Osteoblast (primary cell): ENCODE results near the gene GALR2. TPM values are rescaled to one million over a fixed set of nuclear protein-coding genes. Genes with fewer than 3 reads are reported as not detected.
"Not testable (repeated sequence)": the region's sequence is repeated elsewhere in the genome, so short reads cannot be mapped to it uniquely, and the experiment has no call there.

ENCODE experiments used
- DNase-seq: peaks from one replicate; pipeline ENCODE4 v3.0.0; 2011; ENCODE audit warnings: low spot score, mixed read lengths; ENCODE audit not compliant: insufficient read length; ENCODE audit errors: missing footprints
- H2AFZ ChIP-seq: 2 replicates; pipeline ENCODE4 v1.6.0; 2011; ENCODE audit warnings: mild to moderate bottlenecking, low read length
- H3K27ac ChIP-seq: 2 replicates; pipeline ENCODE4 v1.5.1; 2011; ENCODE audit warnings: mild to moderate bottlenecking, low read depth, low read length, moderate library complexity
- H3K27me3 ChIP-seq: 2 replicates; pipeline ENCODE4 v1.6.0; 2012; ENCODE audit warnings: mild to moderate bottlenecking, control low read depth, inconsistent platforms, low read length, moderate library complexity; ENCODE audit not compliant: insufficient read depth
- H3K36me3 ChIP-seq: 2 replicates; pipeline ENCODE4 v1.5.1; 2011; ENCODE audit warnings: mild to moderate bottlenecking, low read length, control low read depth, moderate library complexity; ENCODE audit not compliant: insufficient read depth
- H3K4me1 ChIP-seq: 2 replicates; pipeline ENCODE4 v1.5.1; 2011; ENCODE audit warnings: mild to moderate bottlenecking, low read length, control low read depth, moderate library complexity; ENCODE audit not compliant: insufficient read depth
- H3K4me2 ChIP-seq: 2 replicates; pipeline ENCODE4 v1.6.0; 2011; ENCODE audit warnings: mild to moderate bottlenecking, low read length; ENCODE audit not compliant: insufficient read depth
- H3K4me3 ChIP-seq: fragments of 200-600 bp; sonication (generic); 3 replicates; pipeline ENCODE4 v1.5.1; 2012; ENCODE audit warnings: mild to moderate bottlenecking, low read length, inconsistent platforms; ENCODE audit not compliant: insufficient read depth
- H3K79me2 ChIP-seq: 2 replicates; pipeline ENCODE4 v1.6.0; 2012; ENCODE audit warnings: mild to moderate bottlenecking, low read length, control low read depth, inconsistent platforms; ENCODE audit not compliant: insufficient read depth
- H3K9me3 ChIP-seq: 2 replicates; pipeline ENCODE4 v1.5.1; 2011; ENCODE audit warnings: low read depth, low read length, control low read depth
- H4K20me1 ChIP-seq: 2 replicates; pipeline ENCODE4 v1.6.0; 2012; ENCODE audit warnings: mild to moderate bottlenecking, low read length, control low read depth; ENCODE audit not compliant: insufficient read depth
- total RNA-seq: library from RNA; depleted of rRNA; stranded (reverse); fragments of >200 nt; gene quantifications from 2 replicates; pipeline ENCODE4 v1.2.3, GENCODE V29; 2012
- TF ChIP-seq, protein P1 (sequence below): IDR thresholded peaks from 2 replicates; pipeline ENCODE4 v1.5.1; 2011; ENCODE audit warnings: mild to moderate bottlenecking, low read depth, low read length, moderate library complexity; ENCODE audit errors: extremely low read depth

Gene GALR2
- total RNA-seq, 1 donor: not detected

DNA sequence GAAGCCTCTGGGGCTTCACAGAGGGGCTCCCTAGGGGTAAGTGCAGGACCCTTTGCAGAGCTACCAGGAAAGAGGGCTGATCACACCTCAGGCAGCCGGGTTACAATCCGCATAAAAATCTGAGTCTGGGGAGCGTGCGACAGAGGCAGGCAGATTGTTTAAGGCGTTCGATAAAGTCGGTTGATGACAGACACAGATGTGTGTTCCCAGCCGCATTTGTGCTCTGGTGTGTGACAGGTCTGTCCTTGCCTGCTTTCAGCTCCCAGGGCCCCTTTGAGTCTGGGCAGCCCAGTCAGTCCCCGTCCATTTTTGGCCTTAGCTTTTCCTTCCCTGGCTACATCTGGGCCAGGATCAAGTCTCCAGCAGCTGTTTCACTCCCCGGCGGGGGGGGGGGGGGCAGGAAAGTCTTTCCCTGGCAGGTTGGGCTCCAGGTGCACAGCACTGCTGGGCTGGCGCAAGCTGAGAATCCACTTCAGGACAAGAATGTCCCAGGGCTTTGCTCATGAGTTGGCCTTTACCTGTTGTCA is 3.1 kb downstream of the GALR2 start:
- peaks cover 66% of the 10 kb centered on the region for H3K27me3 ChIP-seq
- no peak overlapping the region for H3K4me3 ChIP-seq
- H3K9me3 ChIP-seq: no peaks in the 10 kb centered on the region
- H3K79me2 ChIP-seq: peaks cover 3% of the 10 kb centered on the region
- no peaks in the 10 kb centered on the region for H3K4me1 ChIP-seq
- TF ChIP-seq, protein P1, sequence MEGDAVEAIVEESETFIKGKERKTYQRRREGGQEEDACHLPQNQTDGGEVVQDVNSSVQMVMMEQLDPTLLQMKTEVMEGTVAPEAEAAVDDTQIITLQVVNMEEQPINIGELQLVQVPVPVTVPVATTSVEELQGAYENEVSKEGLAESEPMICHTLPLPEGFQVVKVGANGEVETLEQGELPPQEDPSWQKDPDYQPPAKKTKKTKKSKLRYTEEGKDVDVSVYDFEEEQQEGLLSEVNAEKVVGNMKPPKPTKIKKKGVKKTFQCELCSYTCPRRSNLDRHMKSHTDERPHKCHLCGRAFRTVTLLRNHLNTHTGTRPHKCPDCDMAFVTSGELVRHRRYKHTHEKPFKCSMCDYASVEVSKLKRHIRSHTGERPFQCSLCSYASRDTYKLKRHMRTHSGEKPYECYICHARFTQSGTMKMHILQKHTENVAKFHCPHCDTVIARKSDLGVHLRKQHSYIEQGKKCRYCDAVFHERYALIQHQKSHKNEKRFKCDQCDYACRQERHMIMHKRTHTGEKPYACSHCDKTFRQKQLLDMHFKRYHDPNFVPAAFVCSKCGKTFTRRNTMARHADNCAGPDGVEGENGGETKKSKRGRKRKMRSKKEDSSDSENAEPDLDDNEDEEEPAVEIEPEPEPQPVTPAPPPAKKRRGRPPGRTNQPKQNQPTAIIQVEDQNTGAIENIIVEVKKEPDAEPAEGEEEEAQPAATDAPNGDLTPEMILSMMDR: no peak
- no peak overlapping the region for H3K27ac ChIP-seq
- no peak overlapping the region for H3K4me2 ChIP-seq
- peak; percentile 88 for DNase-seq
- H2AFZ ChIP-seq: no peak overlapping the region
- peaks cover 7% of the 10 kb centered on the region for H4K20me1 ChIP-seq
- H3K36me3 ChIP-seq: no peaks in the 10 kb centered on the region

DNA sequence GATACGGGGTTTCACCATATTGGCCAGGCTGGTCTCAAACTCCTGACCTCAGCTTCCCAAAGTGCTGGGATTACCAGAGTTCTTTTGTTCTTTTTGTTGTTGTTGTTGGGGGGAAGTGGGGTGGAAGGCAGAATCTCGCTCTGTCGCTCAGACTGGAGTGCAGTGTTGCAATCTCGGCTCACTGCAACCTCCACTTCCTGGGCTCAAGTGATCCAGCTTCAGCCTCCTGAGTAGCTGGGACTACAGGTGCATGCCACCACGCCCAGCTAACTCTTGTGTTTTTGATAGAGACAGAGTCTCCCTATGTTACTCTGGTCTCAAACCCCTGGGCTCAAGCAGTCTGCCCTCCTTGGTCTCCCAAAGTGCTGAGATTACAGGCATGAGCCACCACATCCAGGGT is 3.8 kb downstream of the GALR2 start:
- H3K27me3 ChIP-seq: peaks cover 66% of the 10 kb centered on the region
- not testable (repeated sequence) for H3K9me3 ChIP-seq, H2AFZ ChIP-seq, H3K36me3 ChIP-seq, H3K4me2 ChIP-seq, DNase-seq, H3K27ac ChIP-seq, H4K20me1 ChIP-seq, H3K4me3 ChIP-seq, H3K79me2 ChIP-seq, H3K4me1 ChIP-seq

DNA sequence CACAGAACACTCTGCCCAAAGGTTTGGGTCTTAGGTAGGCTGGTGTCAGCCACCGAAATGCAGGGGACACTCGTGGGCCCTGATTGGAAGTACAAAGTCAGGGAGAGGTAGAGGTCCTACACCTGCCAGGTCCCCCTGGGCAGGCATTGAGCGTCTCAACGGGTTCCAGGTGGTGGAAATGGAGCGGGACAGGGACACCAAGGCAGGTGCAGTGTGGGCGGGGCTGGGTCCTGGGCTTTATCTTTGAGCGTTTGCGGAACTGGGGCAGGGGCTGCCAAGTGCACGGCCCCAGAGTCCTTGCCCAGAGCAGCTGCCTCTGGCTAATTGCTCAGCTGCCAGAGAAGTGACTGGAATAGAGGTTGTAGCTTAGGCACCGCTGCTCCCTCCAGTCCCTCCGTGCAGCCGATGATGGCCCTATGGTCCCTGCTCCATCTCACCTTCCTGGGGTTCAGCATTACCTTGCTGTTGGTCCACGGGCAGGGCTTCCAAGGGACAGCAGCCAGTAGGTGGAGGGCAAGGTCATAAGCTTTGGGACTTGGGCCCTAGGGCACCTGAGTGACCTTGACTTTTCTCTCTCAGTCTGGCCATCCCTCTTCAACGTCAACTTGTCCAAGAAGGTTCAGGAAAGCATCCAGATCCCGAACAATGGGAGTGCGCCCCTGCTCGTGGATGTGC is 4.4 kb downstream of the GALR2 start, which contains the start of gene ZACN:
Gene ZACN, plus strand, starts transcription at position 323 of the 675 bp plus-strand sequence. Its CDS starts 83 bp downstream, at position 406.
- TF ChIP-seq, protein P1: no peak
- Histone ChIP-seq H3K36me3 (peaks cover 3% of the 10 kb centered on the region), H3K4me1 (no peaks in the 10 kb centered on the region), H3K27me3 (peaks cover 60% of the 10 kb centered on the region), H3K4me2 (no peak within 1 kb of the TSS), H3K4me3 (no peak within 1 kb of the TSS), H3K79me2 (no peaks in the 10 kb centered on the region), H4K20me1 (peaks cover 7% of the 10 kb centered on the region), H3K9me3 (no peaks in the 10 kb centered on the region), H2AFZ (no peak within 1 kb of the TSS), H3K27ac (no peak within 1 kb of the TSS)
- peak; percentile 38 for DNase-seq

DNA sequence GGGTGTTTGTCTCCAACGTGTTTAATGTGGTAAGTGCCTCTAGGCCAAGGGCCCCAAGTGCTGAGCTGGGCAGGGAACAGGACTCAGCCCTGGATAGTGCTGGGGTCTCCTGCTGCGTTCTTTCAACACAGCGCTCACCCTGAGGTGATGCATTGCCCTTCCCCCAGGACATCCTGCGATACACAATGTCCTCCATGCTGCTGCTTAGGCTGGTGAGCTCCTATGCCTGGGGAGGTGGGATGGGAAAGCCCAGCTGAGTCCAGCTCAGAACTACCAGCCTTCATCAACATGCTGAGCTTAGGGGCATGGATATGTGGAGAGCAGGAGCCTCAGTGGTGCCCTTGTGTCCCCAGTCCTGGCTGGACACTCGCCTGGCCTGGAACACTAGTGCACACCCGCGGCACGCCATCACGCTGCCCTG is 5.0 kb downstream of the GALR2 start:
- Histone ChIP-seq H4K20me1 (peaks cover 7% of the 10 kb centered on the region), H3K79me2 (no peaks in the 10 kb centered on the region), H3K4me2 (no peak overlapping the region), H3K27ac (no peak overlapping the region), H3K4me3 (no peak overlapping the region), H3K27me3 (peaks cover 54% of the 10 kb centered on the region), H3K36me3 (peaks cover 8% of the 10 kb centered on the region), H2AFZ (no peak overlapping the region), H3K9me3 (no peaks in the 10 kb centered on the region), H3K4me1 (no peaks in the 10 kb centered on the region)
- TF ChIP-seq, protein P1: no peak
- DNase-seq: peak; percentile 88
